Loucy (cell line): ENCODE results near the gene KLK15.

ENCODE experiments used
- H2AFZ ChIP-seq: fragments of 200-600 bp; sonication (generic); 2 replicates; pipeline ENCODE4 v1.6.0; 2016; ENCODE audit warnings: antibody characterized with exemption, mild to moderate bottlenecking, low read length, moderate library complexity
- H3F3A ChIP-seq: fragments of 200-600 bp; 2 replicates; pipeline ENCODE4 v1.6.0; 2016; ENCODE audit warnings: antibody characterized with exemption, low read depth, mild to moderate bottlenecking
- H3K27me3 ChIP-seq: fragments of 200-600 bp; sonication (generic); 2 replicates; pipeline ENCODE4 v1.6.1; 2014; ENCODE audit warnings: low read length, mild to moderate bottlenecking; ENCODE audit not compliant: insufficient read depth, poor library complexity, severe bottlenecking
- H3K36me3 ChIP-seq: fragments of 200-600 bp; sonication (generic); 2 replicates; pipeline ENCODE4 v1.6.1; 2016; ENCODE audit warnings: low read length; ENCODE audit not compliant: insufficient read depth
- H3K4me1 ChIP-seq: fragments of 200-600 bp; sonication (generic); 2 replicates; pipeline ENCODE4 v1.5.1; 2014; ENCODE audit warnings: low read length, mild to moderate bottlenecking; ENCODE audit not compliant: insufficient read depth, poor library complexity, severe bottlenecking
- H3K4me2 ChIP-seq: fragments of 200-600 bp; sonication (generic); 2 replicates; pipeline ENCODE4 v1.6.0; 2014; ENCODE audit warnings: antibody characterized with exemption, low read length, low read depth, mild to moderate bottlenecking; ENCODE audit not compliant: poor library complexity, severe bottlenecking
- H3K4me3 ChIP-seq: fragments of 200-600 bp; sonication (generic); 2 replicates; pipeline ENCODE4 v1.5.1; 2014; ENCODE audit warnings: low read length, mild to moderate bottlenecking, mixed read lengths; ENCODE audit not compliant: poor library complexity, severe bottlenecking
- H3K79me2 ChIP-seq: fragments of 200-600 bp; sonication (generic); 2 replicates; pipeline ENCODE4 v1.6.1; 2014; ENCODE audit warnings: low read length; ENCODE audit not compliant: insufficient read depth
- H3K9ac ChIP-seq: fragments of 200-600 bp; sonication (generic); 2 replicates; pipeline ENCODE4 v1.6.0; 2014; ENCODE audit warnings: mild to moderate bottlenecking, low read depth, low read length, moderate library complexity; ENCODE audit not compliant: poor library complexity, severe bottlenecking
- H3K9me2 ChIP-seq: fragments of 200-600 bp; sonication (generic); replicated peaks from 2 replicates; pipeline ENCODE4 v1.6.1; 2016; ENCODE audit warnings: low read depth, low read length, mixed read lengths
- H3K9me3 ChIP-seq: fragments of 200-600 bp; sonication (generic); 2 replicates; pipeline ENCODE4 v1.6.1; 2014; ENCODE audit warnings: mild to moderate bottlenecking, antibody characterized with exemption, low read length, low read depth; ENCODE audit not compliant: insufficient read depth
- H4K20me1 ChIP-seq: fragments of 200-600 bp; sonication (generic); 2 replicates; pipeline ENCODE4 v1.6.0; 2014; ENCODE audit warnings: antibody characterized with exemption, low read length, mild to moderate bottlenecking; ENCODE audit not compliant: insufficient read depth, poor library complexity, severe bottlenecking
- EZH2phosphoT487 ChIP-seq: fragments of 200-600 bp; IDR thresholded peaks from 2 replicates; pipeline ENCODE4 v1.6.1; 2018; ENCODE audit warnings: antibody characterized with exemption, mild to moderate bottlenecking, moderate library complexity, borderline replicate concordance
- TF ChIP-seq, protein P1 (sequence below): fragments of 200-600 bp; sonication (generic); conservative IDR thresholded peaks from 2 replicates; pipeline ENCODE4 v1.5.1; 2014; ENCODE audit warnings: mild to moderate bottlenecking, antibody characterized with exemption, low read length

The KLK15 gene

DNA sequence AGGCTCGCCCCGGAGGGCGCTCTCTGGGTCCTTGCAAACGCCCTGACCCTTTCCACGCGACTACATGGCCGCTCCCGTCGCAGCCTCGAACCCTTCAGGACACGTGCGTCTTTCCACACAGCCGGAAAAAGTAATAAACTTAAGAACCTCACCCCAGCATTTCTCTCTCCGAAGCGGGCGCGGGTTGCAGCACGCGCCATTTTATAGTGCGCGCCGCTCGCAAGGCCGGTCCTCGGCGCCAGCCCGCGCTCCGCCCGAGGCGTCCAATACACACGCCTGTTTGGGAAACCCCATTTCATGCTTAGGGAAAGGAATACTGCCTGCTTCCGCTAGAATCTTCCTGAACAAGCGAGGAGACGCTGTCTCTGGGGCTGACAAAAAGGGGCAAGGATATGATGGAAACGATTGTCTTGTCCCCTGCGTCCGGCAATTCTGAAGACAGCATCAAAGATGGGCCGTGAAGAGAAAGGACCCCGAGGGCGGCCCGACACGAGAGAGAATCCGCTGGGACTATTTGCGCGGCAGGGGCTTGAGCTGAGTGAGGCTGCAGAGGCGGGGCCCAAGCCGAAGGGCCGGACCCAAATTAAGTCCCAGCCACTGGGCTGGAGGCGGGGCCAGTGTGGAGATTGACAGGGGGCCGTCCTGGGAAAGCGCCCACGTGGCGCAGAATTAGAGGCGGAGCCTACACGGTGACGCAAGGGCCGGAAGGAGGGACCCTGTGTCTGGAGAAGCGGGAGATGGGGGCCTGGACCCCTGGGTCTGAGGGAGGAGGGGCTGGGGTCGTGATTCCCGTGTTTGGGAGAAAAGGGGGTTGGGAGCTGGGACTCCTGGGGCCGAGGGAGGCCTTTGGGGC lies 28.7 kb downstream of the KLK15 start:
- Histone ChIP-seq H3K4me2 (peak overlapping the region; percentile 97), H3F3A (no peaks in the 10 kb centered on the region), H3K9me3 (no peaks in the 10 kb centered on the region), H3K9me2 (no peaks in the 10 kb centered on the region), H3K9ac (peak overlapping the region; percentile 99), H3K79me2 (peaks cover 46% of the 10 kb centered on the region), H3K27me3 (no peaks in the 10 kb centered on the region), H3K4me1 (peaks cover 27% of the 10 kb centered on the region), H4K20me1 (peaks cover 36% of the 10 kb centered on the region), H2AFZ (peak overlapping the region; percentile 92), H3K4me3 (peak overlapping the region; percentile 97), H3K36me3 (peaks cover 20% of the 10 kb centered on the region; the same call in 1 of the 2 replicates)
- no peak for TF ChIP-seq EZH2phosphoT487
- TF ChIP-seq, protein P1, sequence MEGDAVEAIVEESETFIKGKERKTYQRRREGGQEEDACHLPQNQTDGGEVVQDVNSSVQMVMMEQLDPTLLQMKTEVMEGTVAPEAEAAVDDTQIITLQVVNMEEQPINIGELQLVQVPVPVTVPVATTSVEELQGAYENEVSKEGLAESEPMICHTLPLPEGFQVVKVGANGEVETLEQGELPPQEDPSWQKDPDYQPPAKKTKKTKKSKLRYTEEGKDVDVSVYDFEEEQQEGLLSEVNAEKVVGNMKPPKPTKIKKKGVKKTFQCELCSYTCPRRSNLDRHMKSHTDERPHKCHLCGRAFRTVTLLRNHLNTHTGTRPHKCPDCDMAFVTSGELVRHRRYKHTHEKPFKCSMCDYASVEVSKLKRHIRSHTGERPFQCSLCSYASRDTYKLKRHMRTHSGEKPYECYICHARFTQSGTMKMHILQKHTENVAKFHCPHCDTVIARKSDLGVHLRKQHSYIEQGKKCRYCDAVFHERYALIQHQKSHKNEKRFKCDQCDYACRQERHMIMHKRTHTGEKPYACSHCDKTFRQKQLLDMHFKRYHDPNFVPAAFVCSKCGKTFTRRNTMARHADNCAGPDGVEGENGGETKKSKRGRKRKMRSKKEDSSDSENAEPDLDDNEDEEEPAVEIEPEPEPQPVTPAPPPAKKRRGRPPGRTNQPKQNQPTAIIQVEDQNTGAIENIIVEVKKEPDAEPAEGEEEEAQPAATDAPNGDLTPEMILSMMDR = no peak

DNA sequence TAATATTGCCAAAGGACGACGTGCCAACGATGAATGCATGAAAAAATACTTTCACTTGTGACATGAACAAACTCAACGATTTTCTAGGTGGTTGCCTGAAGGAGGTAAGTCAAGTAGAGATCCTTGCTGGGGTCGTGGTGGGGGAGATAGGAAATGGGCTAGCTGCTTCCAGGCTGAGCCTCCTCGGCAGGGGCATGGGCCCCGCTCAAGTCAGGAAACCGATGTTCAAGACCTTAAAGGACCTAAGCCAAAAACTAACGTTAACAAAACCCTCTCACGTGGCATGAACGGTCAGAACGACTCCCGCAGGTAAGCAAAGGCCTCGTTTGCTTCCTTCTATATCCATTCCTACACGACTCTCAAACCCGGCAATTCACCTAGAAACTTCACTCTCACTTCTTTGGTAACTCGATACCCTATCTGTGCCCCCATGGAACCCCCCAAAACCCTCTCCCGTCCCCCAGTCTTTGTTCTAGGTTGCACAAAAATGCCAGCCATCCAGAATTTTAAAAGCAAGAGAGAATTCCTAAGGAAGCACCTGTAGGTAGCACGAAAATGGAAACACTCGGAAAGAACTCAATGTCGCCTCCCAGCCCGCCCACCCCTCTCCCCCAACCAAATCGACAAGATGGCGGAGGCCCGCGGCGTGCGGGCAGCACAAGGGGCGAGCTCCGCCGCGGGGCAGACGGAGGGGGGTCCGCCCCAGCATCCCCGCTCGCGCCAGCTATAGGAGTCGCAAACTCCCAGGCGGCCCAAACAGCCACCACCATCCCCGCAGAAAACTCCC lies 29.5 kb downstream of the KLK15 start:
- Histone ChIP-seq H3F3A (no peaks in the 10 kb centered on the region), H2AFZ (peak overlapping the region; percentile 92), H3K36me3 (peaks cover 28% of the 10 kb centered on the region; the same call in 1 of the 2 replicates), H3K9me3 (no peaks in the 10 kb centered on the region), H3K27me3 (no peaks in the 10 kb centered on the region), H3K4me1 (peaks cover 27% of the 10 kb centered on the region), H3K9ac (peak overlapping the region; percentile 99), H4K20me1 (peaks cover 45% of the 10 kb centered on the region), H3K9me2 (no peaks in the 10 kb centered on the region), H3K4me3 (peak overlapping the region; percentile 97), H3K4me2 (peak overlapping the region; percentile 97), H3K79me2 (peaks cover 54% of the 10 kb centered on the region)
- no peak for TF ChIP-seq EZH2phosphoT487
- TF ChIP-seq, protein P1 = no peak

DNA sequence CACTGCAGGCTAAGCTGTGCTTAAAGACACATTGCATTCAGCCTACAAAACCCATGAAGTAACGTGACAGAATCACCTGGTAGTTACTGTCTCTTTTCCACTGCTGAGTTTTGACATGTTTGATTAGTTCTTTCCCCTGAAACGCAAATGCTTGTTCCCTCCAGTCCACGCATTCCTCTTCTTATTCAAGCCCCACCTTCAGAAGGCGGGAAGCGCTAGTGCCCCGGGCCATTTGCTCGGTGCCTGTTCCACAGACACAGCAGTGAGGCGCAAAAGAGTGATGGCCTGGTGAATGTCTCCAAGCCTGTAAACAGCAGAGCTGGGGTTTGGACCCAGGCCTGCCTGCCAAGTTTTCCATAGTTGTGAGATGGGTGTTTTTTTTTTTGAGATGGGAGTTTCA lies 32.3 kb downstream of the KLK15 start:
- peak overlapping the region; percentile 48 for H3K4me3 ChIP-seq
- H2AFZ ChIP-seq = no peak overlapping the region
- H3K9me2 ChIP-seq = no peaks in the 10 kb centered on the region
- peak overlapping the region; percentile 67 for H3K4me2 ChIP-seq
- H3K27me3 ChIP-seq = no peaks in the 10 kb centered on the region
- H3K9me3 ChIP-seq = no peaks in the 10 kb centered on the region
- peaks cover 68% of the 10 kb centered on the region for H3K79me2 ChIP-seq
- peaks cover 55% of the 10 kb centered on the region; the same call in 1 of the 2 replicates for H3K36me3 ChIP-seq
- peaks cover 72% of the 10 kb centered on the region for H4K20me1 ChIP-seq
- no peaks in the 10 kb centered on the region for H3F3A ChIP-seq
- no peak for TF ChIP-seq EZH2phosphoT487
- TF ChIP-seq, protein P1 = no peak
- H3K4me1 ChIP-seq = peaks cover 27% of the 10 kb centered on the region
- no peak overlapping the region for H3K9ac ChIP-seq
